Ishikawa (cell line): ENCODE measurements around the gene ROPN1.
A peak's percentile ranks its signal among the peaks of the same experiment; 100 is the strongest.

Source experiments
- CEBPB ChIP-seq: IDR thresholded peaks from 2 replicates; pipeline ENCODE4 v1.6.1; 2012
- CREB1 ChIP-seq: IDR thresholded peaks from 2 replicates; pipeline ENCODE4 v1.6.1; 2012; ENCODE audit warnings: low read depth
- EGR1 ChIP-seq: IDR thresholded peaks from 2 replicates; pipeline ENCODE4 v1.6.1; 2012
- EP300 ChIP-seq: IDR thresholded peaks from 2 replicates; pipeline ENCODE4 v1.6.1; 2012; ENCODE audit warnings: borderline replicate concordance
- FOXM1 ChIP-seq: IDR thresholded peaks from 2 replicates; pipeline ENCODE4 v1.6.1; 2012; ENCODE audit warnings: low read depth, borderline replicate concordance
- MAX ChIP-seq: IDR thresholded peaks from 2 replicates; pipeline ENCODE4 v1.6.1; 2012
- NFIC ChIP-seq: IDR thresholded peaks from 2 replicates; pipeline ENCODE4 v1.6.1; 2012
- RAD21 ChIP-seq: IDR thresholded peaks from 2 replicates; pipeline ENCODE4 v1.6.1; 2012; ENCODE audit warnings: low read depth
- REST ChIP-seq: IDR thresholded peaks from 2 replicates; pipeline ENCODE4 v1.6.1; 2012; ENCODE audit warnings: low read depth, mild to moderate bottlenecking
- TAF1 ChIP-seq: IDR thresholded peaks from 2 replicates; pipeline ENCODE4 v1.6.1; 2012; ENCODE audit warnings: low read depth, mild to moderate bottlenecking
- TCF12 ChIP-seq: IDR thresholded peaks from 2 replicates; pipeline ENCODE4 v1.6.1; 2012; ENCODE audit warnings: low read depth
- TEAD4 ChIP-seq: IDR thresholded peaks from 2 replicates; pipeline ENCODE4 v1.6.1; 2012
- USF1 ChIP-seq: IDR thresholded peaks from 2 replicates; pipeline ENCODE4 v1.6.1; 2012
- YY1 ChIP-seq: IDR thresholded peaks from 2 replicates; pipeline ENCODE4 v1.6.1; 2012; ENCODE audit warnings: low read depth
- ZBTB7A ChIP-seq: IDR thresholded peaks from 2 replicates; pipeline ENCODE4 v1.6.1; 2012; ENCODE audit warnings: low read depth

The ROPN1 gene

GRCh38 chr3:124019291-124019690 lies 27.4 kb upstream of the ROPN1 start:
- TF ChIP-seq EGR1 (no peak), USF1 (no peak), CREB1 (no peak), FOXM1 (no peak), RAD21 (no peak), ZBTB7A (no peak), MAX (no peak), YY1 (no peak), NFIC (no peak), TAF1 (no peak), TEAD4 (no peak), EP300 (no peak), CEBPB (no peak), TCF12 (no peak), REST (no peak)

- TF ChIP-seq RAD21, result peak; percentile 67
These were observed 24.6 kb upstream of the ROPN1 start for GRCh38 chr3:124016483-124016882.

GRCh38 chr3:124014366-124014942 lies 22.5 kb upstream of the ROPN1 start:
- TF ChIP-seq USF1 (no peak), NFIC (no peak), EGR1 (no peak), REST (no peak), TAF1 (no peak)

GRCh38 chr3:124007186-124007585 lies 15.3 kb upstream of the ROPN1 start:
- TF ChIP-seq NFIC, result no peak

- TF ChIP-seq TEAD4 (no peak), CEBPB (no peak), EP300 (no peak), CREB1 (no peak), ZBTB7A (no peak), FOXM1 (no peak), MAX (no peak), TCF12 (no peak), NFIC (no peak), RAD21 (no peak), TAF1 (no peak)
These were observed 5.6 kb upstream of the ROPN1 start for GRCh38 chr3:123997543-123997942.

GRCh38 chr3:123993818-123994217 lies 1.9 kb upstream of the ROPN1 start:
- no peak for TF ChIP-seq NFIC

- TF ChIP-seq CREB1, result no peak
- TF ChIP-seq EGR1, result no peak
- TF ChIP-seq REST, result no peak
- TF ChIP-seq FOXM1, result no peak
- no peak for TF ChIP-seq RAD21
- TF ChIP-seq TCF12, result no peak
- no peak for TF ChIP-seq TAF1
- TF ChIP-seq NFIC, result no peak
- no peak for TF ChIP-seq ZBTB7A
These were observed 5.5 kb downstream of the ROPN1 start for GRCh38 chr3:123986427-123986826.
